K562 (cell line): ENCODE measurements around the gene GRK3. TPM values are rescaled to one million over a fixed set of nuclear protein-coding genes. Genes with fewer than 3 reads are reported as not detected.

ENCODE experiments used
- ATAC-seq: fragments of 200-7000 bp; cut with Tn5 transposase; 3 replicates; pipeline ENCODE4 v1.9.1; 2020; ENCODE audit warnings: moderate library complexity
- BruUV-seq: library from RNA; stranded (reverse); fragments of 400-500 nt; replicated peaks from 2 replicates; lab custom pipeline; 2021; lab: Mats Ljungman, UMichigan
- CTCF ChIA-PET: fragments of 300-600 bp; formaldehyde crosslinking; extraction: SDS; loops from one replicate; lab custom pipeline; 2021; ENCODE audit warnings: low intra/inter-chr PET ratio; lab: Yijun Ruan, JAX
- POLR2A ChIA-PET: fragments of 300-600, 350-650 bp; sonication (Branson Sonifier 250); formaldehyde crosslinking; extraction: SDS; loops from one replicate; lab custom pipeline; 2021; ENCODE audit warnings: antibody characterized with exemption, inconsistent platforms; lab: Yijun Ruan, JAX
- DNase-seq, 4 experiments: peaks; one replicate each; pipeline versions ENCODE4 v3.0.0 to v3.0.0-alpha.2; 2011 to 2018; ENCODE audit warnings: low spot score in 3 of 4, mixed read lengths in 3 of 4; ENCODE audit errors: extremely low read depth in 1 of 4
- FAIRE-seq: peaks from 2 replicates; lab custom pipeline; 2011; peaks lifted over from hg19 to GRCh38; lab: Jason Lieb, UNC
- H2AFZ ChIP-seq: 2 replicates; pipeline ENCODE4 v1.6.0; 2011; ENCODE audit warnings: low read depth, low read length, control low read depth, inconsistent platforms
- H3K27ac ChIP-seq: fragments of 200-600 bp; 3 replicates; pipeline ENCODE4 v1.8.0; 2011; ENCODE audit warnings: low read depth, mild to moderate bottlenecking, control low read depth, inconsistent platforms, low read length, moderate library complexity, mixed read lengths; ENCODE audit errors: extremely low read depth
- H3K27me3 ChIP-seq, 2 experiments: fragments of 300-600 bp in 1 of 2; 2 replicates in 1 of 2; 3 replicates in 1 of 2; pipeline versions ENCODE4 v1.6.0 to v1.8.0; 2011; ENCODE audit warnings: inconsistent platforms in 2 of 2, low read length in 2 of 2, mild to moderate bottlenecking in 1 of 2, mixed read lengths in 1 of 2, moderate library complexity in 1 of 2; ENCODE audit not compliant: control insufficient read depth in 2 of 2, insufficient read depth in 2 of 2
- H3K36me3 ChIP-seq: fragments of 300-600 bp; 3 replicates; pipeline ENCODE4 v1.8.0; 2011; ENCODE audit warnings: mild to moderate bottlenecking, low read length, inconsistent platforms; ENCODE audit not compliant: control insufficient read depth, insufficient read depth
- H3K4me1 ChIP-seq, 2 experiments: fragments of 200-600 bp in 1 of 2; replicated peaks in 1 of 2; 2 replicates in 1 of 2; 3 replicates in 1 of 2; pipeline versions ENCODE4 v1.5.1 to v1.8.0; 2011; ENCODE audit warnings: inconsistent platforms in 2 of 2, low read length in 2 of 2, mild to moderate bottlenecking in 1 of 2, mixed read lengths in 1 of 2, moderate library complexity in 1 of 2; ENCODE audit not compliant: control insufficient read depth in 2 of 2, insufficient read depth in 2 of 2
- H3K4me2 ChIP-seq: 2 replicates; pipeline ENCODE4 v1.6.1; 2011; ENCODE audit warnings: low read length, control low read depth, inconsistent platforms, mixed read lengths; ENCODE audit not compliant: insufficient read depth
- H3K4me3 ChIP-seq: fragments of 200-600 bp; sonication (generic), shearing (Covaris generic); 2 replicates; pipeline ENCODE4 v1.5.1; 2016; ENCODE audit warnings: control low read depth, inconsistent platforms
- H3K79me2 ChIP-seq: fragments of 200-600 bp; 3 replicates; pipeline ENCODE4 v1.8.0; 2011; ENCODE audit warnings: low read length, inconsistent platforms; ENCODE audit not compliant: control insufficient read depth, insufficient read depth
- H3K9ac ChIP-seq, 2 experiments: 2 replicates each; pipeline versions ENCODE4 v1.6.0 to v1.6.1; 2011; ENCODE audit warnings: low read depth in 2 of 2, low read length in 2 of 2, control low read depth in 1 of 2, inconsistent platforms in 1 of 2, mild to moderate bottlenecking in 1 of 2, mixed read lengths in 1 of 2; ENCODE audit not compliant: insufficient read depth in 1 of 2
- H3K9me1 ChIP-seq: one replicate; pipeline ENCODE4 v1.6.0; 2011; ENCODE audit warnings: inconsistent platforms, mild to moderate bottlenecking, low read length, moderate library complexity; ENCODE audit not compliant: control insufficient read depth, insufficient read depth
- H3K9me3 ChIP-seq: replicated peaks from 2 replicates; pipeline ENCODE4 v1.5.1; 2011; ENCODE audit warnings: low read depth, low read length, inconsistent platforms; ENCODE audit not compliant: control insufficient read depth, insufficient read depth
- H4K20me1 ChIP-seq: replicated peaks from 2 replicates; pipeline ENCODE4 v1.6.1; 2011; ENCODE audit warnings: low read length, inconsistent platforms, mixed read lengths; ENCODE audit not compliant: control insufficient read depth, insufficient read depth
- ZNF316 ChIP-seq: fragments of 450-650 bp; IDR thresholded peaks from 2 replicates; pipeline ENCODE4 v1.6.1; 2016
- WGBS: fragments of 100-300 bp; shearing (Covaris generic); methylation state at CpG from one replicate; pipeline ENCODE4 v1.1.6; 2016; ENCODE audit warnings: low coverage, mixed read lengths; ENCODE audit not compliant: insufficient coverage; ENCODE audit errors: missing lambda C conversion rate; 5-methylcytosine and 5-hydroxymethylcytosine counted together
- in situ Hi-C: fragments of 300-500 bp; cut with MboI; formaldehyde crosslinking; loops from 4 replicates; pipeline ENCODE4 v1.15.0; 2018; ENCODE audit warnings: inconsistent platforms, mixed read lengths
- intact Hi-C: fragments of 100-400 bp; cut with micrococcal nuclease; formaldehyde crosslinking; loops from 2 replicates; pipeline ENCODE4 v1.14.2; 2022
- polyA plus RNA-seq, 8 experiments: library from polyadenylated mRNA; depleted of rRNA in 4 of 8; stranded (reverse) in 5 of 8; unstranded in 3 of 8; fragments of >200 nt; fragmentation: Nextera tagmentation in 2 of 8; fragmentation: Illumina TruSeq in 1 of 8; extraction: Ambion mirVana in 2 of 8; extraction: Trizol in 1 of 8; gene quantifications; 2 replicates each; pipeline versions ENCODE4 v1.2.1 to v1.2.3, GENCODE V29; 2011 to 2014; ENCODE audit warnings: inconsistent platforms in 1 of 8, missing spikeins in 1 of 8
- total RNA-seq, 7 experiments: library from RNA; depleted of rRNA in 6 of 7; stranded (reverse); fragments of >200 nt in 6 of 7; fragmentation: Illumina TruSeq in 2 of 7; extraction: Trizol in 2 of 7; gene quantifications; 2 replicates each; pipeline versions ENCODE4 v1.2.1 to v1.2.3, GENCODE V29; 2011 to 2021; ENCODE audit warnings: low replicate concordance in 1 of 7
- TF ChIP-seq, protein P1 (sequence below), 2 experiments: fragments of 150-350 bp in 1 of 2; IDR thresholded peaks; 2 replicates each; pipeline ENCODE4 v1.6.1; 2012 to 2016; ENCODE audit warnings: low read depth in 2 of 2, low read length in 2 of 2, mild to moderate bottlenecking in 1 of 2, moderate library complexity in 1 of 2
- TF ChIP-seq, protein P2 (sequence below): fragments of 250-450 bp; sonication (Bioruptor Pico); IDR thresholded peaks from 2 replicates; pipeline ENCODE4 v1.4.0; 2020; ENCODE audit warnings: borderline replicate concordance

GRK3 gene
- total and polyA plus RNA-seq, 9 of the 15 experiments (the other 6 are each of a cell fraction or from before 2014, with no cell fraction given): 1.4 to 7.6 (median 3.6) TPM

DNA sequence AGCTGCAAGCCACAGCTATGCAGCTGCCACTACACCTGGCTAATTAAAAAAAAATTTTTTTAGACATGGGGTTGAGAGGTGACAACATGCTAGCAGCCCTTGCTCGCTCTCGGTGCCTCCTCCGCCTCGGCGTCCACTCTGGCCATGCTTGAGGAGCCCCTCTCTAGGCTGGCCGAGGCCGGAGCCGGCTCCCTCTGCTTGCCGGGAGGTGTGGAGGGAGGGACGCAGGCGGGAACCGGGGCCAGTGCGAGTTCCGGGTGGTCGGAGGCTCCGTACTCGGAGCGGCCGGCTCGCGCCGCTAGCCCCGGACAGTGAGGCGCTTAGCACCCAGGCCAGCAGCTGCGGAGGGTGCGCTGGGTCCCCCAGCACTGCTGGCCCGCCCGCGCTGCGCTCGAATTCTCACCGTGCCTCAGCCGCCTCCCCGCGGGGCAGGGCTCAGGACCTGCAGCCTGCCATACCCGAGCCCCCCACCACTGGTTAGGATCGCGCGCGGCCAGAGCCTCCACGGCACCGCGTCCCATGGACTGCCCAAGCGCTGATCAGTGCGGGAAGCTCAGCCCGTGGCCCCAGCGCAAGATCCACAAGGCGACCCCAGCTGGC is 188.2 kb downstream of the GRK3 start (continued):
- TF ChIP-seq, protein P1, sequence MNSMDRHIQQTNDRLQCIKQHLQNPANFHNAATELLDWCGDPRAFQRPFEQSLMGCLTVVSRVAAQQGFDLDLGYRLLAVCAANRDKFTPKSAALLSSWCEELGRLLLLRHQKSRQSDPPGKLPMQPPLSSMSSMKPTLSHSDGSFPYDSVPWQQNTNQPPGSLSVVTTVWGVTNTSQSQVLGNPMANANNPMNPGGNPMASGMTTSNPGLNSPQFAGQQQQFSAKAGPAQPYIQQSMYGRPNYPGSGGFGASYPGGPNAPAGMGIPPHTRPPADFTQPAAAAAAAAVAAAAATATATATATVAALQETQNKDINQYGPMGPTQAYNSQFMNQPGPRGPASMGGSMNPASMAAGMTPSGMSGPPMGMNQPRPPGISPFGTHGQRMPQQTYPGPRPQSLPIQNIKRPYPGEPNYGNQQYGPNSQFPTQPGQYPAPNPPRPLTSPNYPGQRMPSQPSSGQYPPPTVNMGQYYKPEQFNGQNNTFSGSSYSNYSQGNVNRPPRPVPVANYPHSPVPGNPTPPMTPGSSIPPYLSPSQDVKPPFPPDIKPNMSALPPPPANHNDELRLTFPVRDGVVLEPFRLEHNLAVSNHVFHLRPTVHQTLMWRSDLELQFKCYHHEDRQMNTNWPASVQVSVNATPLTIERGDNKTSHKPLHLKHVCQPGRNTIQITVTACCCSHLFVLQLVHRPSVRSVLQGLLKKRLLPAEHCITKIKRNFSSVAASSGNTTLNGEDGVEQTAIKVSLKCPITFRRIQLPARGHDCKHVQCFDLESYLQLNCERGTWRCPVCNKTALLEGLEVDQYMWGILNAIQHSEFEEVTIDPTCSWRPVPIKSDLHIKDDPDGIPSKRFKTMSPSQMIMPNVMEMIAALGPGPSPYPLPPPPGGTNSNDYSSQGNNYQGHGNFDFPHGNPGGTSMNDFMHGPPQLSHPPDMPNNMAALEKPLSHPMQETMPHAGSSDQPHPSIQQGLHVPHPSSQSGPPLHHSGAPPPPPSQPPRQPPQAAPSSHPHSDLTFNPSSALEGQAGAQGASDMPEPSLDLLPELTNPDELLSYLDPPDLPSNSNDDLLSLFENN (IDR thresholded peaks at IDR 0.05; ENCODE audit: low read depth in 2 of 2, low read length in 2 of 2): no peak
- TF ChIP-seq, all 486 proteins: peak for 0

DNA sequence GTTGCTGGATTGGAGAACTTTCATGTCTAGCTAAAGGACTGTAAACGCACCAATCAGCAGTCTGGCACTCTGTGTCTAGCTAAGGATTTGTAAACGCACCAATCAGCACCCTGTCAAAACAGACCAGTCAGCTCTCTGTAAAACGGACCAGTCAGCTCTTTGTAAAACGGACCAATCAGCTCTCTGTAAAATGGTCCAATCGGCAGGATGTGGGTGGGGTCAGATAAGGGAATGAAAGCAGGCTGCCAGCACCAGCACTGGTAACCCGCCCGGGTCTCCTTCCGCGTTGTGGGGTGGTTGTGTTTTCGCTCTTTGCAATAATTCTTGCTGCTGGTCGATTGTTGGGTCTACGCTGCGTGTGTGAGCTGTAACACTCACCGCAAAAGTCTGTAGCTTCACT is 188.8 kb downstream of the GRK3 start:
- POLR2A ChIA-PET: interaction anchor here (0.6 to 1.4 kb wide), 3 partner anchors 11 to 204 kb away, joined by 3 to 4 read pairs (median 3); partner anchors contain the start of gene MYO18B
- WGBS: 98% methylated on average over 5 of the region's 14 CpGs
- H2AFZ ChIP-seq: no peak overlapping the region
- H3K36me3 ChIP-seq: peaks cover 6% of the 10 kb centered on the region; the same call in 2 of the 3 replicates
- H3K4me1 ChIP-seq: peaks cover 15 to 31% of the 10 kb centered on the region in 2 experiments
- H3K79me2 ChIP-seq: peaks cover 43% of the 10 kb centered on the region
- H3K4me3 ChIP-seq: no peak overlapping the region
- H3K27me3 ChIP-seq: no peaks in the 10 kb centered on the region
- H3K27ac ChIP-seq: no peak overlapping the region
- no peaks in the 10 kb centered on the region for H3K9me1 ChIP-seq
- no peaks in the 10 kb centered on the region for H3K9me3 ChIP-seq
- TF ChIP-seq ZNF316: peak; percentile 12; the same call in 1 of the 2 replicates
- TF ChIP-seq, protein P2, sequence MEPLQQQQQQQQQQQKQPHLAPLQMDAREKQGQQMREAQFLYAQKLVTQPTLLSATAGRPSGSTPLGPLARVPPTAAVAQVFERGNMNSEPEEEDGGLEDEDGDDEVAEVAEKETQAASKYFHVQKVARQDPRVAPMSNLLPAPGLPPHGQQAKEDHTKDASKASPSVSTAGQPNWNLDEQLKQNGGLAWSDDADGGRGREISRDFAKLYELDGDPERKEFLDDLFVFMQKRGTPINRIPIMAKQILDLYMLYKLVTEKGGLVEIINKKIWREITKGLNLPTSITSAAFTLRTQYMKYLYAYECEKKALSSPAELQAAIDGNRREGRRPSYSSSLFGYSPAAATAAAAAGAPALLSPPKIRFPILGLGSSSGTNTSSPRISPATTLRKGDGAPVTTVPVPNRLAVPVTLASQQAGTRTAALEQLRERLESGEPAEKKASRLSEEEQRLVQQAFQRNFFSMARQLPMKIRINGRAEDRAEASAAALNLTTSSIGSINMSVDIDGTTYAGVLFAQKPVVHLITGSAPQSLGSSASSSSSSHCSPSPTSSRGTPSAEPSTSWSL (CRISPR knock-in tag): no peak
- intact Hi-C loops: no loop called here
- peaks cover 58% of the 10 kb centered on the region for H4K20me1 ChIP-seq
- in situ Hi-C loops: no loop called here
- ATAC-seq (no peak), DNase-seq (no peak), FAIRE-seq (no peak)
- CTCF ChIA-PET: no interaction called here
- no TSS peak for BruUV-seq
- no peak overlapping the region for H3K9ac ChIP-seq
- no peak overlapping the region for H3K4me2 ChIP-seq
